ENCODE data around the gene TCHHL1. TPM values are rescaled to one million over a fixed set of nuclear protein-coding genes. Genes with fewer than 3 reads are reported as not detected.

The TCHHL1 gene
- total RNA-seq, 4 donors from 2014 or later = not detected

DNA sequence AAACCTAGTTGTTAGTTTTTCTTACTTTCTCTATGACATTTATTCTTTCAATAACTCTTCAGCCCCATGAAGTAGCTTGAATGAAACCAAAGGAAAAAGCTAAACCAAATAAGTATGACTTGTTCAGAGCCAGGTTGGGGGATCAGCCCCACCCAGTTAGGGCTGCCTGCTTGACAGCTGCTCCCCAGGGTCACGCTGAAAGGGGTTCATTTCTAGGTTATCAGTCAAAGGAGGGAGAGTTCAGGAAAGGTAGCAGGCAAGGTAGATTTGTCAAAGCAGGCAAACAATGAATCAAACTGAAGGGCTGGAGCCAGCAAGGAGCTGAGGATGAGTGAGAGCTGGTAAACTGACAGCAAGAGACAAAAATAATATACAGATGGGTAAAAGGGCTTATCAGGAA lies 49.0 kb downstream of the TCHHL1 start:
- intact Hi-C loops (cut with DNase I) = no loop called here
- Histone ChIP-seq H3K9me3 (no peaks in the 10 kb centered on the region), H3K27ac (peak overlapping the region in 3 of 4 donors; percentile 44 to 99 (median 92)), H3K36me3 (no peaks in the 10 kb centered on the region), H3K4me1 (peaks cover 13 to 60% (median 17%) of the 10 kb centered on the region in 3 donors), H3K27me3 (no peaks in the 10 kb centered on the region), H3K4me3 (no peak overlapping the region)
- no peak for DNase-seq
- 33 to 55% methylated on average over 1 of the region's 1 CpG for WGBS, 2 donors
- no peak for TF ChIP-seq POLR2A (IDR thresholded peaks at IDR 0.05)
- TF ChIP-seq, protein P1, sequence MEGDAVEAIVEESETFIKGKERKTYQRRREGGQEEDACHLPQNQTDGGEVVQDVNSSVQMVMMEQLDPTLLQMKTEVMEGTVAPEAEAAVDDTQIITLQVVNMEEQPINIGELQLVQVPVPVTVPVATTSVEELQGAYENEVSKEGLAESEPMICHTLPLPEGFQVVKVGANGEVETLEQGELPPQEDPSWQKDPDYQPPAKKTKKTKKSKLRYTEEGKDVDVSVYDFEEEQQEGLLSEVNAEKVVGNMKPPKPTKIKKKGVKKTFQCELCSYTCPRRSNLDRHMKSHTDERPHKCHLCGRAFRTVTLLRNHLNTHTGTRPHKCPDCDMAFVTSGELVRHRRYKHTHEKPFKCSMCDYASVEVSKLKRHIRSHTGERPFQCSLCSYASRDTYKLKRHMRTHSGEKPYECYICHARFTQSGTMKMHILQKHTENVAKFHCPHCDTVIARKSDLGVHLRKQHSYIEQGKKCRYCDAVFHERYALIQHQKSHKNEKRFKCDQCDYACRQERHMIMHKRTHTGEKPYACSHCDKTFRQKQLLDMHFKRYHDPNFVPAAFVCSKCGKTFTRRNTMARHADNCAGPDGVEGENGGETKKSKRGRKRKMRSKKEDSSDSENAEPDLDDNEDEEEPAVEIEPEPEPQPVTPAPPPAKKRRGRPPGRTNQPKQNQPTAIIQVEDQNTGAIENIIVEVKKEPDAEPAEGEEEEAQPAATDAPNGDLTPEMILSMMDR (IDR thresholded peaks at IDR 0.05) = no peak

DNA sequence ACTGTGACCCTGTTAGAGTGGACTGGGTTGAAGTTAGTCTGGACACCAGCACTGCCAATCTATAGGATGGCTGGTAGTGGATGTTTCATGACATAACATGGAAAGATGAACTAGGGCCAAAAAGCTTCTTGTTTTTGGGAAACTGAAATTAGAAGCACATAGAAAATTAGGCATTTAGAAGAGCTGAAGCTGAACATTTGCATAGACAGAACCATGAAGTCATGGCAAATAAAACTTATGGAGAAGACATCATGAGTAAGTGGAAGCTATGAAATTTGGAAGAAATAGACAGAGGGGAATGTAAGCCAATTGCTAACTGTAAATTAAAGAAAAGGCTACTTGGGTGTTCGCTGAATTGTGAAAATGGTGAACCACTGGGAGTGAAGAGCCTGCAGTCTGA lies 49.4 kb downstream of the TCHHL1 start:
- DNase-seq = no peak
- intact Hi-C loops (cut with DNase I) = no loop called here
- no peaks in the 10 kb centered on the region for H3K9me3 ChIP-seq
- TF ChIP-seq POLR2A (IDR thresholded peaks at IDR 0.05) = no peak
- TF ChIP-seq, protein P1 (IDR thresholded peaks at IDR 0.05) = no peak
- no peak overlapping the region for H3K4me3 ChIP-seq
- WGBS, 2 donors = 89 to 93% methylated on average over 1 of the region's 1 CpG
- H3K27ac ChIP-seq = peak overlapping the region in 3 of 4 donors; percentile 53 to 99 (median 92)
- no peaks in the 10 kb centered on the region for H3K27me3 ChIP-seq
- H3K4me1 ChIP-seq = peaks cover 11 to 61% (median 17%) of the 10 kb centered on the region in 3 donors
- no peaks in the 10 kb centered on the region for H3K36me3 ChIP-seq

DNA sequence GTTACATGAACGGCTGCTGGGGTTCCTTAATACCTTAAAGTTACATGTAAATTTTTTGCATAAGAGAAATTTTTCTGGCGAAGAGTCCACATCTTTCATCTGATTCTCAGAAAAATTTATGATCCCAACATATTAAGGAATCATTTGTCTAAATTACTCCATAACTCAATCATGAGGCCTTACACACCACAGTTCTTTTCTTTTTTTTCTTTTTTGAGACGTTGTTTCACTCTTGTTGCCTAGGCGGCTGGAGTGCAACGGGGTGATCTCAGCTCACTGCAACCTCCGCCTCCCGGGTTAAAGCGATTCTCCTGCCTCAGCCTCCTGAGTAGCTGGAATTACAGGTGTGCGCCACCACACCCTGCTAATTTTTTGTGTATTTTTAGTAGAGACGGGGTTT lies 50.0 kb downstream of the TCHHL1 start:
- TF ChIP-seq POLR2A (IDR thresholded peaks at IDR 0.05) = no peak
- TF ChIP-seq, protein P1 (IDR thresholded peaks at IDR 0.05) = no peak
- H3K9me3 ChIP-seq = no peaks in the 10 kb centered on the region
- H3K27ac ChIP-seq = peak overlapping the region; percentile 53 to 99 (median 74)
- H3K27me3 ChIP-seq = no peaks in the 10 kb centered on the region
- intact Hi-C loops (cut with DNase I) = no loop called here
- peaks cover 15 to 61% (median 21%) of the 10 kb centered on the region in 3 donors for H3K4me1 ChIP-seq
- no peak overlapping the region for H3K4me3 ChIP-seq
- no peak for DNase-seq
- peaks cover under 1 to 5% (median 1%) of the 10 kb centered on the region in 3 donors for H3K36me3 ChIP-seq
- WGBS, 2 donors = 92 to 93% methylated on average over 10 of the region's 10 CpGs

DNA sequence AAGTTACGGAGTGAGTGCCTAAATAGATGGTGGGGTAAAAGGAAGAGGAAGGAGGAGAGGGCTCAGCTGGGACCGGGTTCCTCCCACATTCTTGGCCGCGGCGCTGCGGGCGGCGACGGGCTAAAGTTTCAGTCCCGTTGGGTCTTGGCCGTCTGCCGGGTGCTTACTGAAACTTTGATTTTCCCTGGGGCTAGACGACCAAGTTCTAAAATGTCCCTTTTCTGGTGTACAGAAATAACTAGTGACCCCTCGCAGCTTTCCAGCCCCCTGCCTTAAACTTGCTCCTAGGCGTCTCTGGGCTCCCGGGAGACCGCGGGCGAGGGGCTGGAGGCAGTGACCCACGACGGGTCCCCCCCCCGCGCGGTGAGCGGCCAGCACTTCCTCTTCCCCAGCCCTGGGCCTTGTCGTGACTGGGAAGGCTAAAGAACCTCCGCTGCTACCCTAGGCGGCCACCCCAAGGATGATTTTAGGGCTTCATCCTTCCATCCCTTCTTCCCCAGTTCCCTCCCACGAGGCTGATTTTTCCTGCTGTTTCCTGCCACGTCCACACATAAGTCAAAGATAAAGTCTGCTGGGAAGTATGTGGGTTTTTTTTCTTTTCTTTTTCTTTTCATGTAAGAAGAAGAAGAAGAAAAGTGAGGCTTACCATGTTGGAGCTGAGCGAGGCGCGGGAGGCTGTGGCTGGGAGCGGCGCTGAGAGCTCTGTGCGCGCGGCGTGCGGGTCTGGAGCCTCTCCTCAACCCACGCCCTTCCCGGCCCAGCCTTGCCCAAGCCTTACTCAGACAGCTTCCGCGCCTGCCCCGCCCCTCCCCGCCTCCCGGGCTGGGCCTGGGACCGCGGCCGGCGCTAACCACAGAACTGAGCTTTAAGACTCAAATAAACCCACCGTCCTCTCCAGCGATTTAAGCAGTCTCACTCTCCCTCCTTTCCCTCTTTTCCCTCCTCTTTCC lies 52.3 kb downstream of the TCHHL1 start, which contains the start of gene S100A11:
S100A11 (minus strand) TSS at position 738 of the 950 bp plus-strand sequence; CDS start at position 649, 89 bp downstream.
- intact Hi-C loops (cut with DNase I) = no loop called here
- DNase-seq = peak; percentile 27
- no peaks in the 10 kb centered on the region for H3K27me3 ChIP-seq
- peak in 3 of 4 donors; percentile 91 to 97 (median 94) for TF ChIP-seq POLR2A (IDR thresholded peaks at IDR 0.05)
- TF ChIP-seq, protein P1 (IDR thresholded peaks at IDR 0.05) = no peak
- H3K4me3 ChIP-seq = peak within 1 kb of the TSS; percentile 62 to 84 (median 77)
- no peaks in the 10 kb centered on the region for H3K9me3 ChIP-seq
- peaks cover 23 to 79% (median 29%) of the 10 kb centered on the region in 3 donors for H3K4me1 ChIP-seq
- peaks cover 19 to 28% (median 23%) of the 10 kb centered on the region in 3 donors for H3K36me3 ChIP-seq
- H3K27ac ChIP-seq = peak within 1 kb of the TSS; percentile 92 to 99 (median 97)
- 1% methylated on average over 43 to 46 of the region's 53 CpGs for WGBS, 2 donors

Data from esophagus squamous epithelium (tissue), 5 donors.